Stimulated activated CD8-positive, alpha-beta memory T cell treated with anti-CD3 and anti-CD28 coated beads, Interleukin-4, amount 100 ng/mL, for 24 hours (primary cell): ENCODE measurements around the gene ERI3.
"Not testable (repeated sequence)": the region's sequence is repeated elsewhere in the genome, so short reads cannot be mapped to it uniquely, and the experiment has no call there.

Experiments
- DNase-seq: peaks from one replicate; pipeline ENCODE4 v3.0.0-alpha.2; 2020; ENCODE audit warnings: low read depth

The ERI3 gene

DNA sequence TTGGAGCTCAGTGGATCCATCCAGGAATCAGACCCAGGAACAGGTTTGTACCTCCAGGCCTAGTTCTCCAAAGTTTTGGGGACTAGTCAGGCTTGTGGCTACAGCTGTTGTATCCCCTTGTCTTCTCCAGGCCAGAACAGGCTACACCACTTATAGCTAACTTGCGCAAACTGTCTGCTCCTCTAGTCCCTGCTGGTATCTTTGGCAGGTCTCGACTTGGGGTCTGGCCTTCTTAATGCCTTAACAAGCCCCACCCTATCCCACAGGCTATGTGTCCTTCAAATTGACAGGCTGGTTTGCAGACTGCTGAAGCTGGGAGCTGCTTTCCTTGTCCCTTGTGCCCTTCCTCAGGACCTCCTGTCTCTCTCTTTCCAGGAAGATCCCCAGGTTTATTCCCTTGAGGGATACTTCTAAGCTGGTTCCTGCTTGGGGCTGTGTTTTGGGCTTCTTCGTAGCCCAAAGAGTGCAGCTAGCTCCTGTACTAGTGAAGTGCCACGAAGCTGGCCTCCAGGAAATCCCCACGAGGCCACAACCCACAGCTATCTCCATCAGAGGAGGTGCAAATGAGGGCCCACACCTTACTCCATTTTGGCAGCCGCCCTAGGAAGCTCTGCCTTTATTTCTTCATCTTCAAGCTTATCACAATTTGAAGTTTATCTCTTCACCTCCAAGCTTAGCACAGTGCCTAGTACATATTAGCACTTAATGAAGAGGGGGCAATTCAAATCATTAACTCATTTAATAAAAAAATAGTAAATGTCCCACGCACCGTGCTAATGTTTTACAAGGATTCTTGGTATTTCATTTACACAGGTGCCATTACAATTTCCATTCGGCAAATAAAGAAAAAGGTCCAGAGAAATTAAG lies 142.5 kb downstream of the ERI3 start:
- DNase-seq: no peak

DNA sequence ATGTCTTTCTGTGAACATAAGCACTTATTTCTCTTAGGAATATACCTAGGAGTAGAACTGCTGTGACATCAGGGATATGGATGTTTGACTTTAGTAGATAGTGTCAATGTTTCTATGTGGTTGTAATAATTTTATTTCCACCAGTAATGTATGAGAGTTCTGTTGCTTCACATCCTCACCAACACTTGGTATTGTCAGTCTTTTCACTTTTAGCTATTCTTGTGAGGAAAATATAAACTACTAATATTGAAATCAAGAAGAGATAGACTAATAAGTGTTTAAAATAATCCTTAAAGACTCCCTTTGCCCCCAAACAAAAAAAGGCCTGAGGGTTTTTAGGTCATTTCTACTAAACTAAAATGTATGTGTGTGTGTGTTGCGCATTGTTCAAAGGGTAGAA lies 144.5 kb downstream of the ERI3 start:
- DNase-seq: no peak

DNA sequence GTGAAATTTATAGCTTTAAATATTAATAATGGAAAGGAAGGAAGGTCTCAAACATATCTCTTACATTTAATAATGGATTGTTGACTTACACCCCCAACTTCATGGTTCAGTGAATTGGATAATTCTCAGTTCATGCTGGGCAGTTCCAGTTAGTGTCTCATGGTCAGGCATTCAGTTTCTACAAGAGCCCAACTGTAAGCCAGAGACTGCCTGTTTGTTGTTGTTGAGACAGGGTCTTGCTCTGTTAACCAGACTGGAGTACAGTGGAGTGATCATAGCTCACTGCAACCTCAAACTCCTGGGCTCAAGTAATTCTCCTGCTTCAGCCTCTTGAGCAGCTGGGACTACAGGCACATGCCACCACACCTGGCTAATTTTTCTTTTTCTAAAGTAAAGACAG lies 146.8 kb downstream of the ERI3 start:
- no peak for DNase-seq

DNA sequence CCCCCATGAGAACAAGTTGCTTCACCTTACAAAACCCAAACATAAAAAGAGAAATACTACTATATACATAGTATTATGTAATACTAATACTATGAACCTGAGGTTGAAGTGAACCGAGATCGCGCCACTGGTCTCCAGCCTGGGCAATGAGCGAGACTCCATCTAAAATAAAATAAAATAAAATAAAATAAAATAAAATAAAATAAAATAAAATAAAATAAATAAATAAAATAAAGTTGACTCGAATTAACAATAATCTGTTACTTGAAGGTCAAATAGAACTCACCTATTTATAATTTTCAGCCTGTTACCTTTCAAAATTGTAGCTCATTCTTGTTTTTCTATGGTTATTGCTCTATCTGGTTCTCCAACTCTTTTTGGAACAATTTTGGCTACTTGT lies 148.5 kb downstream of the ERI3 start:
- not testable (repeated sequence) for DNase-seq

DNA sequence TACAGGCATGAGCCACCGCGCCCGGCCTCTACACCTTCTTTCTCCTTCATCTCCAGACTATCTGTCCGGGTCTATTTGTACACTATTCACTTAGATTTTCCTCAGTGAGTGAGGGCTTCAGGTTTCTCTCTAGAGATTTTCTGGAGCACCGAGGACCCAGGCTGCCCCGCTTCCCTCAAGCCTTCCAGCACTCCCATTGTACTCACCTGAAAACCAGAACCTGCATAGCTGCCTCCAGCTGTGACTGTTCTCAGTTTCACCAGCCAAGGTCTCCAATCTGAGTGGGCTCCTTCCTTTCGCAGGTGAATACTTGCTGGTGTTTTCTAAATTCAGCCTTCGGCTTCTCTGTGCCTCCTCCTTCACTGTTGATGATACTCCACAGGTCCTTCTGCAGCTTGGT lies 154.7 kb downstream of the ERI3 start:
- no peak for DNase-seq

DNA sequence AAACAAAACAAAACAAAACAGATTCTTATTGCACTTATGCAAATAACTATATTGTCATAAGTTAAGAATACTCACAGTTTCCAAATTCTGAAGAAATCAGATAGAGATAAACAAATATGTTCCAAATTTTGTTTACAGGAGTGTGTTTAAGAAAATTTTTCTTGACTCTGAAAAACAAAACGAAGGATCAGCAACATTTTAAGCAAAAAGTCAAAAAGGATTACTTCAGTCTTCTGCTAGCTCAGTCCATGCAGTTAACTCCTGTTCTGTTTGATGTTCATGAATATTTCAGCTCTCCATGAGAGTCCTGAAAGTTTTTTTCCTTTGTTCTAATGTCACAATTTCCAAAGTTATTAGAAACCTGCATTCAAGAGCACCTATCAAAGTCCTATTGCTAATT lies 180.4 kb downstream of the ERI3 start:
- no peak for DNase-seq
